Stimulated activated CD4-positive, alpha-beta T cell treated with anti-CD3 and anti-CD28 coated beads, Interleukin-4, amount 100 ng/mL, for 48 hours (primary cell): ENCODE measurements around the gene UGT1A5.

Source experiments
- DNase-seq, 2 donors: peaks; one replicate each; pipeline ENCODE4 v3.0.0-alpha.2; 2020; ENCODE audit warnings: low read depth in 2 of 2

UGT1A5 gene

DNA sequence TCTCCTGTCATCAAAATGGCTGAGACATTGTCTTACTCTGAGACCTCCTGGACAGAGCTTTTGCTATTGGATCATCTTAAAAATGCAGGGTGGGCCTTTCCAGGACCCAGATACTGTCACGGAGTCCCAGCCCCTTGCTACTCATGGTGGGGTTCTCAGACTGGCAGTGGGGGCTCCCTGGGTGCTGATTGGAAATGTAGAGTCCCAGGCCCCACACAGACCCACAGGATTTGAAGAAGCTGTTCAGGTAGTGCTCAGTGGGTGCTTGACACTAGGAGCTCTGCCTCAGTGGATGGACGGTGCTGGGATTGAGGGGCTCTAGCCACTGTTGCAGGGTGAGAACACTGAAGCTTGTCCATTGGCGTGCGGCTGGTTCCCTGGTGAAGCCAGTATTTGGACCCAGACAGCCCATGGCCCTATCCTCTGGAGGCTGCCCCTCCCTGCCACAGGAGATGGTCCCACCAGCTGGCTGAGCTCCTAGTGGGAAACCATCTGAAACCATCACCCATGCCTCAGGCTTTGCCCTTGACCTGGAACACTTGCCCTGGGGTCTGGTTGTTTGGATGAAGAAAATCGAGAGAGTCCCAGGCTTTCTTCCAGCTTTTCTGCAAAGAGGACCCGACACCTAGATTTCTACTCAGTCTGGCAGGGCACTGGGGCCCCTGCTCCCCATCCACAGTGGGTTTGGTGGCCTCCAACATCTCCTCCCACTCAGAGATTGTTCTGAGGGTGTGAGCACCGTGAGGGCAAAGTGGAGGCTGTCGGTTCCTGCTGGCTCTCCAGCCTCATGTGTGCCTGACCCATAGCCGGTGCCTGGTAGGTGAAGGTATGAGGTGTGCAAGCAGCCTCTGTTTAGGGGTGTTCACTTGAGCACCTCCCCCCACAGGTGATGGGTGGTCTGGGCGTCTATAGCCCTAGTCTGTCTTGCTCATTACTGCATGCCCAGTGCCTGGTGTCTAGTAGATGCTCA lies 95.5 kb downstream of the UGT1A5 start:
- no peak for DNase-seq

DNA sequence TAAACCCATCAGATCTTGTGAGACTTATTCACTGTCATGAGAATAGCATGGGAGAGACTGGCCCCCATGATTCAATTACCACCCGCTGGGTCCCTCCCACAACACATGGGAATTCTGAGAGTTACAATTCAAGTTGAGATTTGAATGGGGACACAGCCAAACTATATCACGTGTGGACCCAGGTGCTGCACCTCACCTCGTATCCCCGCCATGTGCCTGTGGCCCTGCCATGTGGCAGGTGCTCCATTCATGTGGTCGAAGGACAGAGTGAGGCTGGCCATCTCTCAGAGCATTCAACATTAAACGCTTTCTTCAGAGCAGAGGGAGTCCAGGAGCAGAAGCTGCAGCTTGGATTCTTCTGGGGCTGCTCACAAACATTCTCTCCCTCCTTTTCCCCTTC lies 97.7 kb downstream of the UGT1A5 start:
- no peak for DNase-seq

DNA sequence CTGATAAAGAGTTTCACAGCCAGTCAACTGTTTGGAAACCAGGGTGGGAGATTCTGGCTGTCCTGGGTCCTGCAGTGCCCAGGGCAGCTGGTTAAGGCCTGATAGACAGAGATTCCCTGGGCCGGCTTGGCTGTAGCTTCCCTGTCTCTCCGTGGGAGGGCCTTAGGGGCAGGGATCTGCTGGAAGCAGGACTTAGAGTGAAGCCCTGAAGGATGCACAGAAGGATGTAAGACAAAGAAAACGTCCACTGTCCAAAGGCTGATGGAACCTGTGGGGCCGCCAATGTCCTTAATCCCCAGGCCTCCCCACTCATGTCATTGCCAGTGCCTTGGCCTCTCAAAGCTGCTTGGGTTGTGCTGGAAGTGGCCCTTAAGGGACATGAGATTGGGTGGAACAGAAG lies 98.4 kb downstream of the UGT1A5 start:
- no peak for DNase-seq

- DNase-seq: no peak
Observed at GRCh38 chr2:233811732-233812131, 99.0 kb downstream of the UGT1A5 start.

DNA sequence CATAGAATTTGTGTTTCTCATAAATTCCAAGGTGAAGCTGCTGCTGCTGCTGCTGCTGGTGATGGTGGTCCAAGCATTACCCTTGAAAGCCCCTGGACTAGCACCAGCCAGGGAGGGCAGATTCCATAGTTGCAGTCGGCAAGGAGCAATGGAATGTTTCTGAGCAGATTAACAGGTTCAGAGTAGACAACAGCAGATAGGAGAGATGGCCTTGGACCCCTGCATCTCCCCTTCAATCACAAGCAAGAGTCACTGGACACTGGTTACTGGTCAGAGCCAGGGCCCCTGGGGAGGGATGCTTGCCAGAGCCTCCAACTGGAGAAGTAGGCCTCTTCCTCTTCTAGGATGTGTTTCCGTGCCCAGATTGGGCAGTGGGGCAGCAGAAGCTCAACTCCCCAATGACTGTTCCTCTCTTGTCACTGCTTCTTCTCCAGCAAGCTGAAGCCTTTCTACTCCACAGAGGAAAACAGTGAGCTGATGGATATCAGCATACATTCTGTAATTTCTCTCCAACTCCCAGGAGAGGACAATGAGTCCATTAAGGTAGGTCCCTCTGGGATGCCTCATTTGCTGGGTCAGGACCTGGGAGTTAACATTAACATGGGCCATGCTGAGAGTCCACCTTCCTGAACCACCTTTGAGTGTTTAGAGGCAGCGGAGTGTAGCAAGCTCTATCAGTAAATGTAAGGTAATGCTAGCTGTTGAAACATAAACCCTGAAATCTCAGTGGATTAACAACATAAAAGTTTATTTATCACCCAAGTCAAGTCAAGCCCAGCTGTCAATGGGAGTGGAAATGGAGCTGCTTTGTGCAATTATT lies 100.7 kb downstream of the UGT1A5 start:
- DNase-seq: no peak

DNA sequence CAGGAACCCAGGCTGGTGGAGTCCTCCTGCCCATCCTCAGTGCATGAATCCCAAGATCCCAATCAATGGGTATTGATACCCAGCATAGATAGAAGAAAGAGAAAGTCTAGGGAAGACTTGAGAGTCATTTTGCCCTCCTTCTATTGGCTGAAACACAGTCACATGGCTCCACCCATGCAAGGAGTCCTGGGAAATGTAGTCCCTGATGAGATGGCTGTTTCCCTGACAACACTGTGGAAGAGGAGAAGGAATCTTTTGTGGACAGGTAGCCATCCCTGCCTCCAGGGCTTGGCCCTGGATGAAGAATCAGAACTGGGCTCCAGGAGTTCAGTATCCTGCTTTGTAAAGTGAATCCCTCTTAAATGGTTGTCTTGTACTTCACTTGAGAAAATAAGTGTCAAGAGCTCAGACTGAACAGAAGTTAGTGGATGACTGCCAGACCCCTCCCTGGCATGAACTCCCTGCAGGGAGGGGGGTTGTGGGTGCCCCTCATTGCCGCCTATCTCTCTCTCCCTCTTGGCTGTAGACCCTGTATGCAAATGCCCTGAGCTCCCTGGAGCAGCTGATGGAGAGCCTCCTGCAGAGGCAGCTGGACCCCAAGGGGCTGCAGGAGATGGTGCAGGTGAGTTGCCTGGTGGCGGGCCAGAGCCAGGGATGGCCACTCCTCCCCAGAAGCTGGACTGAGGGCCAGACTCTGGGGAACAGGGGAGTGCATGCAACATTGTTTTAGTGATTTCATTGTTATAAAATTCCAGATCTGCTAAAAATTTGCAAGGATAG lies 101.5 kb downstream of the UGT1A5 start:
- DNase-seq: no peak

GRCh38 chr2:233815861-233816260 lies 103.2 kb downstream of the UGT1A5 start:
- DNase-seq: no peak

GRCh38 chr2:233816334-233816733 lies 103.6 kb downstream of the UGT1A5 start:
- no peak for DNase-seq

DNA sequence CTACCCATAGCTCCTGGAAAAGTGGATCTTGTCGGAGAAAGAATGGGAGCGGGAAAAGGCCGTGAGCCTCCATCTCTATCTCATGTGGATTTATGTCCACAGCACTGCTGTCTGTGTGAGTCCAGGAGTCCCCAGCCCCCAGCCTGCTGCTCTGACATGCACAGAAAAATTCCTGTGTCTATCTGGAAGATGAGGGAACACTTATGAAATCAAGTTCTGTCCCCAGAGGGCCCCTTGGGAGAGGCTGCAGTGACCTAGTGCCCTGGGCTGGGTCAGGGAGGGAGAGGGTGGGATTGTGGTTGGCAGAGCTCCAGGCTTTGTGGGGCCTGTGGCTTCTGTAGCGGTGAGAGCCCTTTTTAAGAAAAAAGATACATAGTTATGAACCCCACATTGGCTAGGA lies 104.1 kb downstream of the UGT1A5 start:
- no peak for DNase-seq

- no peak for DNase-seq
Observed at GRCh38 chr2:233817361-233817911, 104.7 kb downstream of the UGT1A5 start.

- DNase-seq: no peak
Observed at GRCh38 chr2:233817995-233818638, 105.4 kb downstream of the UGT1A5 start.

DNA sequence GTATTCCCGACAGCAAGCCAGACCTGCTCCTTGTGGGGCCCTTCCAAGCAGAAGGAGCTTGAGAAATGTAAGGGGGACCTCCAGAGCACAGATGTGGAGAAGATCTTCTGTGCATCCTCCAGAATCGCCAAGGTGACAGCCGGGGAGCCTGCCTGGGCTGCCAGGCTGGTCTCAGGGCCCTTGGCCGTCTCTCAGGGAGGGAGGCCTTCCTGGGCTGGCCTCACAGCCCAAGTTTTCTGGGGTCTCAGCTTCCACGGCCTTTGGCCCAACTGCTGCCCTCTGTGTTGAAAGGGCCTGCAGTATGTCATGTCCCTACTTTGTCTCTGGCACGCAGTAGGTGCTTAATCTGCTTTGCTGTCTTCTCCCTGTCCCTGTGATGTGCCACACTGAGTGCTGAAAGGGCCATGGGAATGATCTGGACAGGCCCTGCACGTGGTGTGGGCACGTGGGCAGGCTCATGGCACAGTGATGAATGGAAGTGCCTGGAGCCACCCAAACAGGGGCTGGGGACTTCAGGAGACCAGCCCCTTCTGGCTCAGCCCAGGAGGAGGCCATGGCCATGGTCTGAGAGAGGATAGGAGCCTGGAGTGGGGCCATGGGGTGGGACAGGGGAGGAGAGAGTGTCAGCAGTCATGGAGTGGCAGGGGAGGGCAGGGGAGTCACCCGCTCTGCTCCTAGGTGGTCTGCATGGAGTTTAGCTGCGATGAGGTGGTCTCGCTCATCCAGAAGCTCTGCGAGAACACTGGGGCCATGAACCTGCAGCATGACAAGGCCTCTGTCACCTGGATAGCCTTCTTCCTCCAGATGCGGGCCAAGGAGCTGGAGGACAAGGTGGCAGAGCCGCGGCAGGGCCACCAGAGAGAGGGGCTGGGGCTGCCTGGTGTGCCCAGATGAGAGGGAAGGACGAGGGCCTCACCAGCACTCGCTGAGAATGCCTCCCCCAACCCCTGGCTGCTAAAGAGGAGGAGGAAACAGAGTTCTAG lies 106.2 kb downstream of the UGT1A5 start:
- no peak for DNase-seq

DNA sequence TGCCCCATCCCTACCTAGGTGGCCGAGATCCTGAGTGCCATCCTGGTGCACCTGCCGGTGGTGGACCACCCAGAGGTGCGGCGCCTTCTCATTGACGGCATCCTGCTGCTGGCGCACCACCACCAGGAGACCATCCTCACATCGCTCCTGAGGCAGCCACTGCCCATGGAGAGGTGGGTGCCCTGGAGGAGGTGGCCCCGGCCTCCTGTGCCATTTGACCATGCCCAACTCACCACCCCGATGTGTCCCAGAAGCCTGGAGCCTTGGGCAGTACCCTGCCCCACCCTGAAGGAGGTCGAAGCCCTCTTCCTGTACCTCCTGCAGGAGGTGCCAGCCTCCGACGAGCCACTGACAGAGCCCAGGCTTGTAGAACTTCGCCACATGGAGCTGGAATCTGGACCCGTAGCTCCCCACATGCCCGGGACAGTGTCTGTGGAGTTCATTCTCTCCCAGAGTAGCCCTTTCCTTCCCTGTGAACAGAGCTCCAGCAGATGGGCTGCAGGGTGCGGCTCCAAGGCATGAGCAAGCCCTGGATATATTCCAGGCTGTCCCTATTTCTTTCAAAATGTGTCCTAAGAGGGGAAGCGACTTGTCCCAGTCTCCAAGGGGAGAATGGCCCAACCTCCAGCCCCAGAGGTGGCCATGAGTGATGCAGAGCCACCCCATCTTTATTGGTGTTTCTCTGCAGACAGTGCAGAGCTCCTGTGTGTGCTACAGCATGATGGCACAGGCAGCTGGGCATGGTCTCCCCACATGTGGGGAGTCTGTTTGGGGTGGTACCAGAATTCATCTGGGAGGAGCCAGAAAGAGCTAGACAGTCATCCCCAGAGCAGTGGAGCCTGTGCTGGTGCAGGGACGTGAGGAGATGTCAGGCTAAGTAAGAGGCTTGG lies 107.4 kb downstream of the UGT1A5 start:
- DNase-seq: no peak

- DNase-seq: no peak
Observed at GRCh38 chr2:233820774-233821105, 108.0 kb downstream of the UGT1A5 start.

DNA sequence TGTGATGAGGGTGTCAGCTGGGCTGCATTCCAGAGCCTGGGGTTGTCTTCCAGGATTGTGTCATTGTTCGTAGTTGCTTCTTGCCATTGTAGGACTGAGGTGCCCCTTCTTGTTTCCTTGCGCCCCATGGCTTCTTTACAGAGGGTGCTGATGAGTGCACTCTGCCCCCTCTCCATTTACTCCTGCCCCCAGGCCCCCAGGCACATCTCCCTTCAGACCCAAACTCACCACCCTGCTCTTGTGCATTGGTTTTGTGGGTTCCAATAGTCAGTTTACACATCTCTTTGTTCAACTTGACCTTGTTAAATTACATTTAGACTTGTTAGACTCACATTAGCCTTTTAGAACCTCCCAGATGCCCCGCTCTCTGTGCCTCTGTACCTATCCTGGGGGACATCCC lies 108.5 kb downstream of the UGT1A5 start:
- no peak for DNase-seq

DNA sequence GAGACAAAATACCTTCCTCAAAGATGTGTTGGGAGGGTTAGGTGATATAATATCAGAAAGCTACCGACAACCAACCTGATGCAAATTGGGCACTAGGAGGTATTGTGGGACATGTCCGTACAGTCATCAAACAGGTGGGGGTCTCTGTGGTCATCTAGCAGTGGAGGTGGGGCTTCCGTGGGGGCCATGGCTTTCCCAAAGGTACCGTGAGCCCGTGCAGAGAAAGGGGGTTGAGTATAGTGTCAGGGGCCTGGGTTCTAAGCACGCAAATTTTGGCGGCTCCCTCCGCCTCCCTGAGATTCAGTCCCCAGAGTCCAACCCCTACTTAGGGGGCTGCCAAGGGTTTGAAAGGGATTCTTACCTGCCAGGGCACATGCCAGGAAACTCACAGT lies 109.0 kb downstream of the UGT1A5 start:
- DNase-seq: no peak

DNA sequence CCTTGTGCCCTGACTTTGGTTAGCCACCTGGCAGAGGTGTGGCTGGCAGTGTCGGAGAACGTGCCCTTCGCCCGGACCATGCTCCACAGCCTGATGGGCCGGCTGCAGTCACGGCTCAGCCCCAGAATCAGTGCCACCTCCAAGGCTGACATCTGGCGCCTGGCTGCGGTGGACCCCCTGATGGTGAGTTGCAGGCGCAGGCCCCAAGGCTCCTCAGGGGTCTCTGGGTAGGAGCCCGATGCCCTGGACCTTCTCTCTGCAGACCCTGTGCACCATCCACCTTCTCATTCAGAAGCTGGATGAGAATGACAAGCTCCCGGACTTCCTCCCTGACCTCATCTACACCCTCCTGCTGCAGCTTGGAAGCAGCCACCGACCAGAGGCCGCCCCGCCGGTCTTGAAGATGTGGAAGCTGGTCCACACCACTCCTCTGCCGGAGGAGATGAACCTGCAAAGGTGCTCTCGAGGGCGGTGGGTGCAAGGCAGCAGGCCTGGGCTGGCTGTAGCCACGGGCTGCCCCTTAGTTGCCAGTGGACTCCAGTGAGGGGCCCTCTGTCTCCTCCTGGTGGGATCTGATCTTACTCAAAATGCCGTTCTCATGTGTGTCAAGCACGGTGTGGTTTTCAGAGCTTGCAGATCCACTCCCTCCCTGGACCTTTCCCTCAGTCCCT lies 109.5 kb downstream of the UGT1A5 start:
- DNase-seq: no peak
